Liver (tissue), 3 donors: ENCODE results near the gene ATP11A.

Experiments used
- RXRA ChIP-seq, 2 donors: IDR thresholded peaks; 2 replicates each; pipeline ENCODE4 v1.6.1; 2017 to 2018; ENCODE audit warnings: antibody characterized with exemption in 2 of 2, mild to moderate bottlenecking in 1 of 2
- SP1 ChIP-seq: IDR thresholded peaks from 2 replicates; pipeline ENCODE4 v1.6.1; 2018; ENCODE audit warnings: antibody characterized with exemption, mild to moderate bottlenecking
- TAF1 ChIP-seq: conservative IDR thresholded peaks from 2 replicates; pipeline ENCODE4 v1.6.1; 2016; ENCODE audit warnings: antibody characterized with exemption, mild to moderate bottlenecking
- YY1 ChIP-seq: IDR thresholded peaks from 2 replicates; pipeline ENCODE4 v1.6.1; 2016; ENCODE audit warnings: antibody characterized with exemption, mild to moderate bottlenecking
- TF ChIP-seq, protein P1 (sequence below): IDR thresholded peaks from 2 replicates; pipeline ENCODE4 v1.6.1; 2016; ENCODE audit warnings: antibody characterized with exemption
- TF ChIP-seq, protein P2 (sequence below): fragments of 150-350 bp; IDR thresholded peaks from 2 replicates; pipeline ENCODE4 v1.5.1; 2017; ENCODE audit warnings: improper control_type of control experiment, low read depth, low read length; ENCODE audit not compliant: missing input control
- TF ChIP-seq, protein P3 (sequence below): IDR thresholded peaks from 2 replicates; pipeline ENCODE4 v1.6.1; 2016; ENCODE audit warnings: antibody characterized with exemption
- donor health status: healthy.
- donor health status: healthy.

- TF ChIP-seq YY1 (no peak), SP1 (no peak), RXRA (IDR thresholded peaks at IDR 0.05) (no peak), TAF1 (no peak)
- TF ChIP-seq, protein P1, sequence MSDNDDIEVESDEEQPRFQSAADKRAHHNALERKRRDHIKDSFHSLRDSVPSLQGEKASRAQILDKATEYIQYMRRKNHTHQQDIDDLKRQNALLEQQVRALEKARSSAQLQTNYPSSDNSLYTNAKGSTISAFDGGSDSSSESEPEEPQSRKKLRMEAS, result no peak
- TF ChIP-seq, protein P2, sequence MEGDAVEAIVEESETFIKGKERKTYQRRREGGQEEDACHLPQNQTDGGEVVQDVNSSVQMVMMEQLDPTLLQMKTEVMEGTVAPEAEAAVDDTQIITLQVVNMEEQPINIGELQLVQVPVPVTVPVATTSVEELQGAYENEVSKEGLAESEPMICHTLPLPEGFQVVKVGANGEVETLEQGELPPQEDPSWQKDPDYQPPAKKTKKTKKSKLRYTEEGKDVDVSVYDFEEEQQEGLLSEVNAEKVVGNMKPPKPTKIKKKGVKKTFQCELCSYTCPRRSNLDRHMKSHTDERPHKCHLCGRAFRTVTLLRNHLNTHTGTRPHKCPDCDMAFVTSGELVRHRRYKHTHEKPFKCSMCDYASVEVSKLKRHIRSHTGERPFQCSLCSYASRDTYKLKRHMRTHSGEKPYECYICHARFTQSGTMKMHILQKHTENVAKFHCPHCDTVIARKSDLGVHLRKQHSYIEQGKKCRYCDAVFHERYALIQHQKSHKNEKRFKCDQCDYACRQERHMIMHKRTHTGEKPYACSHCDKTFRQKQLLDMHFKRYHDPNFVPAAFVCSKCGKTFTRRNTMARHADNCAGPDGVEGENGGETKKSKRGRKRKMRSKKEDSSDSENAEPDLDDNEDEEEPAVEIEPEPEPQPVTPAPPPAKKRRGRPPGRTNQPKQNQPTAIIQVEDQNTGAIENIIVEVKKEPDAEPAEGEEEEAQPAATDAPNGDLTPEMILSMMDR, result no peak
- TF ChIP-seq, protein P3, sequence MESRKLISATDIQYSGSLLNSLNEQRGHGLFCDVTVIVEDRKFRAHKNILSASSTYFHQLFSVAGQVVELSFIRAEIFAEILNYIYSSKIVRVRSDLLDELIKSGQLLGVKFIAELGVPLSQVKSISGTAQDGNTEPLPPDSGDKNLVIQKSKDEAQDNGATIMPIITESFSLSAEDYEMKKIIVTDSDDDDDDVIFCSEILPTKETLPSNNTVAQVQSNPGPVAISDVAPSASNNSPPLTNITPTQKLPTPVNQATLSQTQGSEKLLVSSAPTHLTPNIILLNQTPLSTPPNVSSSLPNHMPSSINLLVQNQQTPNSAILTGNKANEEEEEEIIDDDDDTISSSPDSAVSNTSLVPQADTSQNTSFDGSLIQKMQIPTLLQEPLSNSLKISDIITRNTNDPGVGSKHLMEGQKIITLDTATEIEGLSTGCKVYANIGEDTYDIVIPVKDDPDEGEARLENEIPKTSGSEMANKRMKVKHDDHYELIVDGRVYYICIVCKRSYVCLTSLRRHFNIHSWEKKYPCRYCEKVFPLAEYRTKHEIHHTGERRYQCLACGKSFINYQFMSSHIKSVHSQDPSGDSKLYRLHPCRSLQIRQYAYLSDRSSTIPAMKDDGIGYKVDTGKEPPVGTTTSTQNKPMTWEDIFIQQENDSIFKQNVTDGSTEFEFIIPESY, result no peak
Observed at GRCh38 chr13:112756967-112757758, 67.3 kb downstream of the ATP11A start.
